Right atrium auricular region (tissue), 2 donors: ENCODE measurements around the gene LMAN1L. TPM values are rescaled to one million over a fixed set of nuclear protein-coding genes. Genes with fewer than 3 reads are reported as not detected.
A peak's percentile ranks its signal among the peaks of the same experiment; 100 is the strongest.

Source experiments
- DNase-seq: peaks from one replicate; pipeline ENCODE4 v3.0.0-alpha.2; 2019; ENCODE audit warnings: low spot score
- H3K27ac ChIP-seq, 2 donors: fragments of 200-600 bp; sonication (generic); 1 replicate in 1 of 2; 2 replicates in 1 of 2; pipeline ENCODE4 v1.5.1; 2016 to 2019
- H3K27me3 ChIP-seq, 2 donors: fragments of 200-600 bp; sonication (generic); one replicate each; pipeline versions ENCODE4 v1.5.1 to v1.6.0; 2017 to 2019
- H3K36me3 ChIP-seq: fragments of 200-600 bp; sonication (generic); one replicate; pipeline ENCODE4 v1.5.1; 2016
- H3K4me1 ChIP-seq, 2 donors: fragments of 200-600 bp; sonication (generic); one replicate each; pipeline versions ENCODE4 v1.5.1 to v1.6.0; 2017 to 2019
- H3K4me3 ChIP-seq, 2 donors: fragments of 200-600 bp; sonication (generic); 1 replicate in 1 of 2; 2 replicates in 1 of 2; pipeline ENCODE4 v1.5.1; 2017 to 2019; ENCODE audit warnings: mild to moderate bottlenecking in 1 of 2, moderate library complexity in 1 of 2
- H3K9me3 ChIP-seq, 2 donors: fragments of 200-600 bp; sonication (generic); one replicate each; pipeline ENCODE4 v1.5.1; 2019
- total RNA-seq, 2 donors: library from RNA; depleted of rRNA; stranded (reverse); fragments of >200 nt; gene quantifications; one replicate each; pipeline ENCODE4 v1.1.0, GENCODE V29; 2016
- TF ChIP-seq, protein P1 (sequence below), 2 donors: fragments of 200-600 bp; sonication (generic); IDR thresholded peaks; one replicate each; pipeline ENCODE4 v1.5.1; 2019; ENCODE audit warnings: antibody characterized with exemption in 2 of 2

Gene LMAN1L
- total RNA-seq, 2 donors from 2014 or later = 13.8 to 88.7 TPM

GRCh38 chr15:74844319-74845207 lies 31.9 kb downstream of the LMAN1L start:
- peak overlapping the region in 1 of 2 donors; percentile 93 for H3K27ac ChIP-seq
- TF ChIP-seq, protein P1, sequence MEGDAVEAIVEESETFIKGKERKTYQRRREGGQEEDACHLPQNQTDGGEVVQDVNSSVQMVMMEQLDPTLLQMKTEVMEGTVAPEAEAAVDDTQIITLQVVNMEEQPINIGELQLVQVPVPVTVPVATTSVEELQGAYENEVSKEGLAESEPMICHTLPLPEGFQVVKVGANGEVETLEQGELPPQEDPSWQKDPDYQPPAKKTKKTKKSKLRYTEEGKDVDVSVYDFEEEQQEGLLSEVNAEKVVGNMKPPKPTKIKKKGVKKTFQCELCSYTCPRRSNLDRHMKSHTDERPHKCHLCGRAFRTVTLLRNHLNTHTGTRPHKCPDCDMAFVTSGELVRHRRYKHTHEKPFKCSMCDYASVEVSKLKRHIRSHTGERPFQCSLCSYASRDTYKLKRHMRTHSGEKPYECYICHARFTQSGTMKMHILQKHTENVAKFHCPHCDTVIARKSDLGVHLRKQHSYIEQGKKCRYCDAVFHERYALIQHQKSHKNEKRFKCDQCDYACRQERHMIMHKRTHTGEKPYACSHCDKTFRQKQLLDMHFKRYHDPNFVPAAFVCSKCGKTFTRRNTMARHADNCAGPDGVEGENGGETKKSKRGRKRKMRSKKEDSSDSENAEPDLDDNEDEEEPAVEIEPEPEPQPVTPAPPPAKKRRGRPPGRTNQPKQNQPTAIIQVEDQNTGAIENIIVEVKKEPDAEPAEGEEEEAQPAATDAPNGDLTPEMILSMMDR (IDR thresholded peaks at IDR 0.05) = no peak
- H3K27me3 ChIP-seq = no peaks in the 10 kb centered on the region
- DNase-seq = no peak
- no peaks in the 10 kb centered on the region for H3K9me3 ChIP-seq
- H3K36me3 ChIP-seq = peaks cover 43% of the 10 kb centered on the region
- H3K4me1 ChIP-seq = peaks cover 0 to 29% of the 10 kb centered on the region in 2 donors
- H3K4me3 ChIP-seq = no peak overlapping the region

- peaks cover 43% of the 10 kb centered on the region for H3K36me3 ChIP-seq
- TF ChIP-seq, protein P1 (IDR thresholded peaks at IDR 0.05) = no peak
- DNase-seq = no peak
- H3K4me1 ChIP-seq = peaks cover 0 to 29% of the 10 kb centered on the region in 2 donors
- no peaks in the 10 kb centered on the region for H3K9me3 ChIP-seq
- no peak overlapping the region for H3K4me3 ChIP-seq
- no peak overlapping the region for H3K27ac ChIP-seq
- no peaks in the 10 kb centered on the region for H3K27me3 ChIP-seq
Observed at GRCh38 chr15:74845208-74845568, 32.6 kb downstream of the LMAN1L start.

DNA sequence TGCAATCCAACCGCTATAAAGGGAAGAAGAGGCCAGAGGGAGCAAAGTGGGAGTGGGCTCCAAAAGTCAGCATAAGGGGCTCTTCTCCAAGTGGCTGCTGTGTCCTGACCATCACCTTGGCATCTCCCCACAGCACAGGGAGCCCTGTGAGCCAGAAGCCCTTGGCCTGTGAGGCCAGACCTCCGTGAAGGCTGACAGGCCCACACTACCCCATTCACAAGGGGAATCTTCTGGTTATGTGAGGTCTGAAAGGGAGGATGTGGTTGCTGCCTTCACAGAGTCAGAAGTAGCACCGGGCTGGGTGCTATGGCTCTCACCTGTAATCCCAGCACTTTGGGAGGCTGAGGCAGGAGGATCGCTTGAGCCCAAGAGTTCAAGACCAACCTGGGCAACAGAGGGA lies 32.9 kb downstream of the LMAN1L start:
- no peak overlapping the region for H3K27ac ChIP-seq
- no peaks in the 10 kb centered on the region for H3K9me3 ChIP-seq
- H3K4me1 ChIP-seq = peaks cover 0 to 29% of the 10 kb centered on the region in 2 donors
- H3K27me3 ChIP-seq = no peaks in the 10 kb centered on the region
- peaks cover 47% of the 10 kb centered on the region for H3K36me3 ChIP-seq
- no peak overlapping the region for H3K4me3 ChIP-seq
- DNase-seq = no peak
- TF ChIP-seq, protein P1 (IDR thresholded peaks at IDR 0.05) = no peak

DNA sequence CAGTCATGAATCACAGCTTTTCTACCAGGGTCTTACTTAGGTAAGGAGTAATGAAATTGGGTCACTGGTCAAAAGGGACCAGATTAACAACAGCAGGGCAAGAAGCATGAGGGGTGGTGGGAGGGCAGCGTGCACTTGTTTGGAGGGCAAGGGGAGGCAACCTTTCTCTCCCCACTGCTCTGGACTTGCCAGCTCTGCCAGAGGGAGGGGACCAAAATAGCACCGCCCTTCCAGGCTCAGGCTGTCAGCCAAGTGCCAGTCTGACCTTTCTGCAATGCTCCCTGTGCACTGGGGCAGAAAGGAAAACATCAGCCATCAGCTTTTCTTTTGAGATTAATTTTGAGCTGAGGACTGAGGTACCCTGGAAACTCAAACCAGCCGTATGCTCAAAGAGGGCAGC lies 34.8 kb downstream of the LMAN1L start:
- H3K4me1 ChIP-seq = peaks cover 0 to 16% of the 10 kb centered on the region in 2 donors
- no peaks in the 10 kb centered on the region for H3K9me3 ChIP-seq
- peaks cover 66% of the 10 kb centered on the region for H3K36me3 ChIP-seq
- DNase-seq = no peak
- TF ChIP-seq, protein P1 (IDR thresholded peaks at IDR 0.05) = no peak
- H3K27me3 ChIP-seq = no peaks in the 10 kb centered on the region
- H3K27ac ChIP-seq = peak overlapping the region; percentile 32 to 62
- no peak overlapping the region for H3K4me3 ChIP-seq

DNA sequence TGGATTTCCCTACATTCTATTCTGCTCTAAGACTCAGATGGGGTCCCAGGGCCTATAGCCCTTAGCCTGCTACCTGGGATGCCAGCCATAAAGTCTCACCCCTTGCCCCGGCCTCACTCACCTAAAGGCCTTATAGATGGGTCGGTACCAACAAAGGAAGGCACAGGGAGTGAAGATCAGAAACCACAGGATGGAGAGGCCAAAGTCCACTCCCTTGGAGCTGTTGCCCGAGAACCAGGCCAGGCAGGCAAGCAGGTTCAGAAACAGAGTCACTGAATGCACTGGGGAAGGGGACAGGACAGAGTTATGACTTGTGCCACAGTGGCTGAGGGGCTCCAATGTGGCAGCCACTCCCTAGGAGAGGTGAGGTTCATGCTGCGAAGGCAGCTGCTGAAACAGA lies 37.8 kb downstream of the LMAN1L start:
- H3K36me3 ChIP-seq = peaks cover 76% of the 10 kb centered on the region
- no peaks in the 10 kb centered on the region for H3K27me3 ChIP-seq
- no peak overlapping the region for H3K27ac ChIP-seq
- TF ChIP-seq, protein P1 (IDR thresholded peaks at IDR 0.05) = no peak
- peaks cover 0 to 6% of the 10 kb centered on the region in 2 donors for H3K4me1 ChIP-seq
- H3K9me3 ChIP-seq = no peaks in the 10 kb centered on the region
- H3K4me3 ChIP-seq = no peak overlapping the region
- no peak for DNase-seq
